ENCODE measurements around the gene PABPN1L. TPM values are rescaled to one million over a fixed set of nuclear protein-coding genes. Genes with fewer than 3 reads are reported as not detected.

PABPN1L gene
- total RNA-seq, 1 experiment from 2014 or later: 0.57 TPM

DNA sequence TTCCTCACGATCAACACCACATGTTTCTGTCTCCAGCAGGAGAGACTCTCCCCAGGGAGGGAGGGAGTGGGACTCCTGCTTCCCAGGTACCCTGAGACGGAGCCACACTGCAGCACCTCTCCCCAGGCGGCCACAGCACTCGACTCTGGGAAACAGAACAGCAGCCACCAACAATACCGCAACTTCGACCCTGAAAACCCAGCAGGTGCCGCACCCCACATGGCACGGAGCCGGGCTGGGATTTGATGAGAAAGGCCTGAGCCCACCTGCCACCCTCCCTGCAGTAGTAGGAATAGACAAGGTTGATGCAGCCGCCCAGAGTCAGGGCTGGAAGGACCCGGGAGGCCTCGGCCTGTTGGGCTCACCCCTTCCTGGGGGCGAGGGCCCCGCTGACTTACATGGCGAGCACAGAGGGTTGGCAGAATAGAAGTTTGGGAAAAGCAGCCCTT is 24.1 kb downstream of the PABPN1L start:
- no peaks in the 10 kb centered on the region for H3K27me3 ChIP-seq (ENCODE audit: insufficient read depth, low read length)
- H3K4me1 ChIP-seq (ENCODE audit: control insufficient read depth in 1 of 2, insufficient read depth in 2 of 2, low read length in 2 of 2): no peaks in the 10 kb centered on the region
- no peak overlapping the region for H3K4me2 ChIP-seq (ENCODE audit: low read length)
- H3K9me3 ChIP-seq (ENCODE audit: control insufficient read depth in 1 of 2, insufficient read depth in 1 of 2, low read depth in 1 of 2, low read length in 2 of 2): no peaks in the 10 kb centered on the region
- no peaks in the 10 kb centered on the region for H4K20me1 ChIP-seq (ENCODE audit: insufficient read depth)
- H3K9ac ChIP-seq (ENCODE audit: low read length): no peak overlapping the region
- ATAC-seq (no peak), DNase-seq (ENCODE audit: low read depth, low spot score) (no peak)
- no peaks in the 10 kb centered on the region for H3K36me3 ChIP-seq (ENCODE audit: control insufficient read depth in 1 of 2, insufficient read depth in 2 of 2, low read length in 2 of 2)
- RAD21 ChIA-PET (ENCODE audit: low non-redundant PET in 1 of 2, low total read pairs in 2 of 2, uncharacterized antibody in 2 of 2, unreplicated experiment in 2 of 2): no interaction called here
- no peak overlapping the region for H3K27ac ChIP-seq (ENCODE audit: low read depth, low read length)
- POLR2A ChIA-PET: no interaction called here
- TF ChIP-seq JUND (IDR thresholded peaks at IDR 0.05) (no peak), TCF7L2 (IDR thresholded peaks at IDR 0.05; ENCODE audit: borderline replicate concordance, extremely low read depth, insufficient read depth, insufficient read length) (no peak), ZNF274 (IDR thresholded peaks at IDR 0.05; ENCODE audit: low read depth, low read length) (no peak), EGR1 (IDR thresholded peaks at IDR 0.05; ENCODE audit: low read depth) (no peak), SIN3A (IDR thresholded peaks at IDR 0.05; ENCODE audit: low read depth) (no peak), ELF1 (IDR thresholded peaks at IDR 0.05; ENCODE audit: borderline replicate concordance, low read depth) (no peak), YY1 (IDR thresholded peaks at IDR 0.05; ENCODE audit: extremely low read depth, insufficient replicate concordance, low read depth, low read length) (no peak), CEBPB (IDR thresholded peaks at IDR 0.05; ENCODE audit: low read depth) (no peak), POLR2AphosphoS5 (IDR thresholded peaks at IDR 0.05; ENCODE audit: low read depth, low read length) (no peak)
- TF ChIP-seq, protein P1, sequence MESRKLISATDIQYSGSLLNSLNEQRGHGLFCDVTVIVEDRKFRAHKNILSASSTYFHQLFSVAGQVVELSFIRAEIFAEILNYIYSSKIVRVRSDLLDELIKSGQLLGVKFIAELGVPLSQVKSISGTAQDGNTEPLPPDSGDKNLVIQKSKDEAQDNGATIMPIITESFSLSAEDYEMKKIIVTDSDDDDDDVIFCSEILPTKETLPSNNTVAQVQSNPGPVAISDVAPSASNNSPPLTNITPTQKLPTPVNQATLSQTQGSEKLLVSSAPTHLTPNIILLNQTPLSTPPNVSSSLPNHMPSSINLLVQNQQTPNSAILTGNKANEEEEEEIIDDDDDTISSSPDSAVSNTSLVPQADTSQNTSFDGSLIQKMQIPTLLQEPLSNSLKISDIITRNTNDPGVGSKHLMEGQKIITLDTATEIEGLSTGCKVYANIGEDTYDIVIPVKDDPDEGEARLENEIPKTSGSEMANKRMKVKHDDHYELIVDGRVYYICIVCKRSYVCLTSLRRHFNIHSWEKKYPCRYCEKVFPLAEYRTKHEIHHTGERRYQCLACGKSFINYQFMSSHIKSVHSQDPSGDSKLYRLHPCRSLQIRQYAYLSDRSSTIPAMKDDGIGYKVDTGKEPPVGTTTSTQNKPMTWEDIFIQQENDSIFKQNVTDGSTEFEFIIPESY (IDR thresholded peaks at IDR 0.05; ENCODE audit: extremely low read depth, insufficient replicate concordance, low read length): no peak
- TF ChIP-seq, protein P2, sequence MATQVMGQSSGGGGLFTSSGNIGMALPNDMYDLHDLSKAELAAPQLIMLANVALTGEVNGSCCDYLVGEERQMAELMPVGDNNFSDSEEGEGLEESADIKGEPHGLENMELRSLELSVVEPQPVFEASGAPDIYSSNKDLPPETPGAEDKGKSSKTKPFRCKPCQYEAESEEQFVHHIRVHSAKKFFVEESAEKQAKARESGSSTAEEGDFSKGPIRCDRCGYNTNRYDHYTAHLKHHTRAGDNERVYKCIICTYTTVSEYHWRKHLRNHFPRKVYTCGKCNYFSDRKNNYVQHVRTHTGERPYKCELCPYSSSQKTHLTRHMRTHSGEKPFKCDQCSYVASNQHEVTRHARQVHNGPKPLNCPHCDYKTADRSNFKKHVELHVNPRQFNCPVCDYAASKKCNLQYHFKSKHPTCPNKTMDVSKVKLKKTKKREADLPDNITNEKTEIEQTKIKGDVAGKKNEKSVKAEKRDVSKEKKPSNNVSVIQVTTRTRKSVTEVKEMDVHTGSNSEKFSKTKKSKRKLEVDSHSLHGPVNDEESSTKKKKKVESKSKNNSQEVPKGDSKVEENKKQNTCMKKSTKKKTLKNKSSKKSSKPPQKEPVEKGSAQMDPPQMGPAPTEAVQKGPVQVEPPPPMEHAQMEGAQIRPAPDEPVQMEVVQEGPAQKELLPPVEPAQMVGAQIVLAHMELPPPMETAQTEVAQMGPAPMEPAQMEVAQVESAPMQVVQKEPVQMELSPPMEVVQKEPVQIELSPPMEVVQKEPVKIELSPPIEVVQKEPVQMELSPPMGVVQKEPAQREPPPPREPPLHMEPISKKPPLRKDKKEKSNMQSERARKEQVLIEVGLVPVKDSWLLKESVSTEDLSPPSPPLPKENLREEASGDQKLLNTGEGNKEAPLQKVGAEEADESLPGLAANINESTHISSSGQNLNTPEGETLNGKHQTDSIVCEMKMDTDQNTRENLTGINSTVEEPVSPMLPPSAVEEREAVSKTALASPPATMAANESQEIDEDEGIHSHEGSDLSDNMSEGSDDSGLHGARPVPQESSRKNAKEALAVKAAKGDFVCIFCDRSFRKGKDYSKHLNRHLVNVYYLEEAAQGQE (IDR thresholded peaks at IDR 0.05; ENCODE audit: low read depth): no peak
- H3K9me2 ChIP-seq (ENCODE audit: insufficient read depth): no peaks in the 10 kb centered on the region
- no peak overlapping the region for H3K4me3 ChIP-seq (replicated peaks in 1 of 2; ENCODE audit: low read depth in 1 of 2, low read length in 2 of 2)
- no peaks in the 10 kb centered on the region for H3K79me2 ChIP-seq (ENCODE audit: insufficient read depth, low read length)
- H2AFZ ChIP-seq (ENCODE audit: low read depth, low read length, poor library complexity, severe bottlenecking): no peak overlapping the region
- no TSS peak for BruUV-seq (replicated peaks)
- CTCF ChIA-PET: no interaction called here
- intact Hi-C loops (cut with micrococcal nuclease): no loop called here

Data from HCT116 (cell line).